Mesodermal cell (in vitro differentiated cells): ENCODE results near the gene HPRT1.
A peak's percentile ranks its signal among the peaks of the same experiment; 100 is the strongest.

ENCODE experiments used
- H3K27ac ChIP-seq: 2 replicates; pipeline ENCODE4 v1.7.0; 2013; ENCODE audit warnings: mild to moderate bottlenecking, low read depth, low read length, moderate library complexity; ENCODE audit not compliant: severe bottlenecking
- H3K36me3 ChIP-seq: 2 replicates; pipeline ENCODE4 v1.7.1; 2013; ENCODE audit warnings: mild to moderate bottlenecking, low read length, moderate library complexity; ENCODE audit not compliant: control insufficient read depth, insufficient read depth
- H3K4me1 ChIP-seq: one replicate; pipeline ENCODE4 v1.7.1; 2013; ENCODE audit warnings: mild to moderate bottlenecking, low read length; ENCODE audit not compliant: insufficient read depth, control insufficient read depth, poor library complexity, severe bottlenecking
- H3K4me3 ChIP-seq: 2 replicates; pipeline ENCODE4 v1.7.0; 2013; ENCODE audit warnings: low read length, control low read depth, mild to moderate bottlenecking; ENCODE audit not compliant: insufficient read depth, poor library complexity, severe bottlenecking; ENCODE audit errors: extremely low read depth
- H3K9me3 ChIP-seq: 2 replicates; pipeline ENCODE4 v1.7.1; 2013; ENCODE audit warnings: mild to moderate bottlenecking, low read length, moderate library complexity; ENCODE audit not compliant: control insufficient read depth
- WGBS, 2 experiments: methylation state at CpG; one replicate each; pipeline ENCODE4 v1.1.5; 2013; ENCODE audit warnings: missing lambda C conversion rate in 2 of 2; ENCODE audit not compliant: insufficient coverage in 2 of 2; 5-methylcytosine and 5-hydroxymethylcytosine counted together

The HPRT1 gene

GRCh38 chrX:134513091-134513490, 53.1 kb downstream of the HPRT1 start:
- Histone ChIP-seq H3K4me3 (no peak overlapping the region), H3K4me1 (peaks cover 11% of the 10 kb centered on the region), H3K9me3 (no peaks in the 10 kb centered on the region), H3K36me3 (no peaks in the 10 kb centered on the region), H3K27ac (peak overlapping the region; percentile 92)
- no CpG with 5 or more reads among the region's 3 CpGs for WGBS, 2 experiments

- Histone ChIP-seq H3K4me3 (no peak overlapping the region), H3K4me1 (peaks cover 4% of the 10 kb centered on the region), H3K27ac (no peak overlapping the region), H3K9me3 (no peaks in the 10 kb centered on the region), H3K36me3 (no peaks in the 10 kb centered on the region)
- WGBS, 2 experiments: 40 to 43% methylated on average over 1 of the region's 3 CpGs
Measured at GRCh38 chrX:134520860-134521390, 61.0 kb downstream of the HPRT1 start.

GRCh38 chrX:134524181-134524580, 64.2 kb downstream of the HPRT1 start:
- 100% methylated on average over 1 of the region's 6 CpGs; no CpG with 5 or more reads in 1 of the 2 experiments for WGBS, 2 experiments
- H3K4me1 ChIP-seq: peaks cover 4% of the 10 kb centered on the region
- no peak overlapping the region for H3K4me3 ChIP-seq
- H3K36me3 ChIP-seq: no peaks in the 10 kb centered on the region
- H3K27ac ChIP-seq: no peak overlapping the region
- H3K9me3 ChIP-seq: no peaks in the 10 kb centered on the region

- 94 to 98% methylated on average over 7 to 8 of the region's 15 CpGs for WGBS, 2 experiments
Measured at GRCh38 chrX:134525086-134525792, 65.3 kb downstream of the HPRT1 start.

GRCh38 chrX:134526399-134526798, 66.4 kb downstream of the HPRT1 start:
- Histone ChIP-seq H3K4me3 (no peak overlapping the region), H3K27ac (no peak overlapping the region), H3K4me1 (peaks cover 4% of the 10 kb centered on the region), H3K36me3 (no peaks in the 10 kb centered on the region), H3K9me3 (no peaks in the 10 kb centered on the region)
- WGBS, 2 experiments: 90% methylated on average over 2 of the region's 5 CpGs; no CpG with 5 or more reads in 1 of the 2 experiments

More at GRCh38 chrX:134525086-134525792, 65.3 kb downstream of the HPRT1 start:
- H3K27ac ChIP-seq: no peak overlapping the region
- no peaks in the 10 kb centered on the region for H3K9me3 ChIP-seq
- no peaks in the 10 kb centered on the region for H3K36me3 ChIP-seq
- H3K4me1 ChIP-seq: peaks cover 4% of the 10 kb centered on the region
- H3K4me3 ChIP-seq: no peak overlapping the region

GRCh38 chrX:134528960-134529359, 69.0 kb downstream of the HPRT1 start:
- no peak overlapping the region for H3K4me3 ChIP-seq
- H3K27ac ChIP-seq: peak overlapping the region; percentile 29
- 33 to 58% methylated on average over 1 to 3 of the region's 3 CpGs for WGBS, 2 experiments
- H3K9me3 ChIP-seq: no peaks in the 10 kb centered on the region
- H3K36me3 ChIP-seq: no peaks in the 10 kb centered on the region
- H3K4me1 ChIP-seq: no peaks in the 10 kb centered on the region

- no peaks in the 10 kb centered on the region for H3K36me3 ChIP-seq
- no peak overlapping the region for H3K4me3 ChIP-seq
- H3K27ac ChIP-seq: no peak overlapping the region
- no peaks in the 10 kb centered on the region for H3K9me3 ChIP-seq
- H3K4me1 ChIP-seq: no peaks in the 10 kb centered on the region
- 100% methylated on average over 1 to 3 of the region's 6 CpGs for WGBS, 2 experiments
Measured at GRCh38 chrX:134529481-134529880, 69.5 kb downstream of the HPRT1 start.

- 100% methylated on average over 4 of the region's 7 CpGs; no CpG with 5 or more reads in 1 of the 2 experiments for WGBS, 2 experiments
- no peaks in the 10 kb centered on the region for H3K9me3 ChIP-seq
Measured at GRCh38 chrX:134530845-134531244, 70.9 kb downstream of the HPRT1 start.

GRCh38 chrX:134533352-134533751, 73.4 kb downstream of the HPRT1 start:
- WGBS, 2 experiments: 67% methylated on average over 4 of the region's 9 CpGs; no CpG with 5 or more reads in 1 of the 2 experiments
- Histone ChIP-seq H3K9me3 (no peaks in the 10 kb centered on the region), H3K4me1 (peaks cover 5% of the 10 kb centered on the region), H3K4me3 (no peak overlapping the region), H3K27ac (no peak overlapping the region), H3K36me3 (no peaks in the 10 kb centered on the region)

More at GRCh38 chrX:134530845-134531244, 70.9 kb downstream of the HPRT1 start:
- H3K36me3 ChIP-seq: no peaks in the 10 kb centered on the region
- H3K4me1 ChIP-seq: no peaks in the 10 kb centered on the region
- H3K27ac ChIP-seq: no peak overlapping the region
- H3K4me3 ChIP-seq: no peak overlapping the region

GRCh38 chrX:134533952-134534351, 74.0 kb downstream of the HPRT1 start:
- no peak overlapping the region for H3K4me3 ChIP-seq
- peaks cover 5% of the 10 kb centered on the region for H3K4me1 ChIP-seq
- no peaks in the 10 kb centered on the region for H3K9me3 ChIP-seq
- 93 to 100% methylated on average over 2 to 3 of the region's 4 CpGs for WGBS, 2 experiments
- no peak overlapping the region for H3K27ac ChIP-seq
- H3K36me3 ChIP-seq: no peaks in the 10 kb centered on the region
